HEK293 (cell line): ENCODE results near the gene PRUNE2.

Experiments
- CTCF ChIA-PET: fragments of 350-600 bp; formaldehyde crosslinking; extraction: SDS; loops from one replicate; lab custom pipeline; 2021; ENCODE audit warnings: antibody characterized with exemption; lab: Yijun Ruan, JAX
- POLR2A ChIA-PET: fragments of 300-600 bp; formaldehyde crosslinking; extraction: SDS; loops from one replicate; lab custom pipeline; 2020; ENCODE audit warnings: antibody characterized with exemption, inconsistent platforms; lab: Yijun Ruan, JAX
- H3K27ac ChIP-seq: fragments of 200-500 bp; sonication (Bioruptor generic); 2 replicates; pipeline ENCODE4 v1.5.1; 2014; ENCODE audit warnings: low read depth, low read length, control low read depth, inconsistent platforms; ENCODE audit errors: extremely low read depth
- H3K36me3 ChIP-seq, 2 experiments: fragments of 200-500 bp in 1 of 2; sonication (Bioruptor generic) in 1 of 2; 1 replicate in 1 of 2; 2 replicates in 1 of 2; pipeline ENCODE4 v1.5.1; 2014 to 2017; ENCODE audit warnings: inconsistent platforms in 2 of 2, low read length in 2 of 2; ENCODE audit not compliant: control insufficient read depth in 2 of 2, insufficient read depth in 1 of 2
- H3K4me1 ChIP-seq: fragments of 200-500 bp; sonication (Bioruptor generic); 2 replicates; pipeline ENCODE4 v1.5.1; 2014; ENCODE audit warnings: mild to moderate bottlenecking, low read length, inconsistent platforms; ENCODE audit not compliant: control insufficient read depth, insufficient read depth
- H3K4me3 ChIP-seq: 2 replicates; pipeline ENCODE4 v1.5.1; 2011; ENCODE audit warnings: low read depth, mild to moderate bottlenecking, control low read depth, low read length, moderate library complexity
- H3K9me3 ChIP-seq: fragments of 200-500 bp; sonication (Bioruptor generic); 2 replicates; pipeline ENCODE4 v1.5.1; 2014; ENCODE audit warnings: low read depth, low read length, inconsistent platforms; ENCODE audit not compliant: control insufficient read depth, insufficient read depth
- IKZF3 ChIP-seq: fragments of 450-650 bp; IDR thresholded peaks from 2 replicates; pipeline ENCODE4 v1.5.0; 2018; ENCODE audit warnings: missing biosample characterization, mild to moderate bottlenecking, missing genetic modification characterization, moderate library complexity
- ZBTB10 ChIP-seq: fragments of 450-650 bp; formaldehyde crosslinking; IDR thresholded peaks from 2 replicates; pipeline ENCODE4 v1.5.1; 2016; ENCODE audit warnings: missing biosample characterization, missing genetic modification characterization
- ZNF112 ChIP-seq: fragments of 450-650 bp; formaldehyde crosslinking; IDR thresholded peaks from 2 replicates; pipeline ENCODE4 v1.5.0; 2017; ENCODE audit warnings: missing biosample characterization, missing genetic modification characterization
- ZNF19 ChIP-seq: fragments of 450-650 bp; formaldehyde crosslinking; IDR thresholded peaks from 2 replicates; pipeline ENCODE4; 2016; ENCODE audit warnings: missing biosample characterization, missing genetic modification characterization, low read depth
- ZNF354C ChIP-seq: fragments of 450-650 bp; formaldehyde crosslinking; IDR thresholded peaks from 2 replicates; pipeline ENCODE4 v1.5.1; 2016; ENCODE audit warnings: missing biosample characterization, missing genetic modification characterization, low read depth, borderline replicate concordance
- ZNF518A ChIP-seq: fragments of 450-650 bp; formaldehyde crosslinking; conservative IDR thresholded peaks from 2 replicates; pipeline ENCODE4 v1.5.1; 2016; ENCODE audit warnings: low read depth, missing biosample characterization, missing genetic modification characterization
- ZNF555 ChIP-seq: fragments of 450-650 bp; formaldehyde crosslinking; conservative IDR thresholded peaks from 2 replicates; pipeline ENCODE4 v1.5.1; 2017; ENCODE audit warnings: missing biosample characterization, mild to moderate bottlenecking, missing genetic modification characterization, inconsistent platforms
- ZNF629 ChIP-seq: fragments of 450-650 bp; formaldehyde crosslinking; IDR thresholded peaks from 2 replicates; pipeline ENCODE4 v1.5.1; 2017; ENCODE audit warnings: missing biosample characterization, missing genetic modification characterization
- ZNF639 ChIP-seq: fragments of 450-650 bp; formaldehyde crosslinking; IDR thresholded peaks from 2 replicates; pipeline ENCODE4 v1.5.1; 2016; ENCODE audit warnings: missing biosample characterization, missing genetic modification characterization
- ZNF692 ChIP-seq: fragments of 450-650 bp; formaldehyde crosslinking; IDR thresholded peaks from 2 replicates; pipeline ENCODE4 v1.5.1; 2016; ENCODE audit warnings: missing biosample characterization, missing genetic modification characterization
- TF ChIP-seq, protein P1 (sequence below): fragments of 450-650 bp; formaldehyde crosslinking; IDR thresholded peaks from 2 replicates; pipeline ENCODE4 v1.5.1; 2016; ENCODE audit warnings: missing biosample characterization, missing genetic modification characterization

PRUNE2 gene

DNA sequence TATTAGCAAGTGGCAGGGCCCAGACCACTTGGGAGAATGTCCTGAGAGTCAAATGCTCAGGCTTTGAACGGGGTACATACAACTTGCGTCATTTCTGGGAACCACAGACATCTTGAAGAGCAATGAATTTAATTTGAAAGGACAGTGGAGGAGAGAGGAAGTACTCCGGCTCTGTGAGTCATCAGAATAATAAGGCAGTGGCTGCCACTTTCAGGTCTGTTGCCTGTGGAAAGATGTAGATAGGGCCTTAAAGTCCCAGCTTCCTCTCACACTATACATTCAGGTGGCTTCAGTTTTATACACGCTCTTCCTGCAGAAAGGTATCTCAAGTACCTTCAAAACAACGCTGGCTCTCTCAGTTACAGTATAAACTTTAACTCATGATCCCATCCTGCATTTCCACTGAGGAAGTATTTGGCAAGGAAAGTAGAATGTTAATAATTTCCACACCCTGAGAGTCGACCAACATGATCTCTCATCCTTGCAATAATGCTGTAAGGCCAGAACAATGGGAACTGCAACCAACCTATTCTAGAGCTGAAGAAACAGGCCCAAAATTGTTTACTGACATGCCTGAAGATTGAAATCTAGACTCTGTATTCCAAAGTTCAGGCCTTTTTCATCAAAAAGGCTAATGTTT is 6.8 kb upstream of the PRUNE2 start (continued):
- no peak for TF ChIP-seq ZNF518A
- TF ChIP-seq ZNF639 (tag by site-specific recombination), result no peak

DNA sequence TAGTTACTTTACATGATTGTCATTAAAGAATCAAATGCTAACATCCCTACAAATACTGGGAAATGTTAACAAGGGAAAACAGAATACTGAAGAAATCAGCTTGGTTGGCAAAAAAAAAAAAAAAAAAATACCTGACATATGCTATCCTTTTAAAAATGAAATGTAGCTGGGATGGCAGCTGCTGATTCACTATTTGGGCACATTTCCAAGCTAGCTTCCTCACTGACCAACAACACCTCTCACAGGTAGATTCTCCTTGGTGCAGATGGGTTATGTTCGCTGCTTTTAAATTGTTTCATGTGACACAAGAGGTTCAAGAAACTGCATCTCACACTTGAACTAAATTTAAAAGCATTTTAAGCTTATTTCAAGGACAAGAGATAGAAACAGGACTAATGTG is 6.1 kb upstream of the PRUNE2 start:
- TF ChIP-seq, protein P1, sequence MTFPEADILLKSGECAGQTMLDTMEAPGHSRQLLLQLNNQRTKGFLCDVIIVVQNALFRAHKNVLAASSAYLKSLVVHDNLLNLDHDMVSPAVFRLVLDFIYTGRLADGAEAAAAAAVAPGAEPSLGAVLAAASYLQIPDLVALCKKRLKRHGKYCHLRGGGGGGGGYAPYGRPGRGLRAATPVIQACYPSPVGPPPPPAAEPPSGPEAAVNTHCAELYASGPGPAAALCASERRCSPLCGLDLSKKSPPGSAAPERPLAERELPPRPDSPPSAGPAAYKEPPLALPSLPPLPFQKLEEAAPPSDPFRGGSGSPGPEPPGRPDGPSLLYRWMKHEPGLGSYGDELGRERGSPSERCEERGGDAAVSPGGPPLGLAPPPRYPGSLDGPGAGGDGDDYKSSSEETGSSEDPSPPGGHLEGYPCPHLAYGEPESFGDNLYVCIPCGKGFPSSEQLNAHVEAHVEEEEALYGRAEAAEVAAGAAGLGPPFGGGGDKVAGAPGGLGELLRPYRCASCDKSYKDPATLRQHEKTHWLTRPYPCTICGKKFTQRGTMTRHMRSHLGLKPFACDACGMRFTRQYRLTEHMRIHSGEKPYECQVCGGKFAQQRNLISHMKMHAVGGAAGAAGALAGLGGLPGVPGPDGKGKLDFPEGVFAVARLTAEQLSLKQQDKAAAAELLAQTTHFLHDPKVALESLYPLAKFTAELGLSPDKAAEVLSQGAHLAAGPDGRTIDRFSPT (tag by site-specific recombination), result no peak
- TF ChIP-seq IKZF3, result no peak
- no peak for TF ChIP-seq ZNF112
- TF ChIP-seq ZNF555 (tag by site-specific recombination), result no peak
- TF ChIP-seq ZNF692, result no peak
- TF ChIP-seq ZNF629 (tag by site-specific recombination), result no peak
- no peak for TF ChIP-seq ZBTB10 (tag by site-specific recombination)
- TF ChIP-seq ZNF354C, result no peak
- TF ChIP-seq ZNF19 (tag by site-specific recombination), result no peak
- H3K27ac ChIP-seq, result no peak overlapping the region
- H3K36me3 ChIP-seq, result no peaks in the 10 kb centered on the region
- POLR2A ChIA-PET, result interaction anchor here (0.7 kb wide), 1 partner anchor 85 kb away, joined by 4 read pairs; no protein-coding TSS in a partner anchor
- H3K9me3 ChIP-seq, result no peaks in the 10 kb centered on the region
- CTCF ChIA-PET, result interaction anchor here (1.1 kb wide), 2 partner anchors 75 to 237 kb away, joined by 3 to 9 read pairs; no protein-coding TSS in a partner anchor
- H3K4me1 ChIP-seq, result no peaks in the 10 kb centered on the region; the same call in 1 of the 2 replicates
- H3K4me3 ChIP-seq, result no peak overlapping the region
